GM12878 (cell line): Measurements from ENCODE around the gene KHDRBS2.

ENCODE experiments used
- BHLHE40 ChIP-seq, 2 experiments: fragments of 450-650 bp in 1 of 2; IDR thresholded peaks; 2 replicates each; pipeline ENCODE4 v1.6.1; 2011 to 2017; ENCODE audit warnings: low read depth in 2 of 2, borderline replicate concordance in 1 of 2, improper control_type of control experiment in 1 of 2, low read length in 1 of 2, mild to moderate bottlenecking in 1 of 2
- HDAC2 ChIP-seq: fragments of 200-600 bp; sonication (generic); IDR thresholded peaks from 2 replicates; pipeline ENCODE4 v1.6.1; 2017
- PAX5 ChIP-seq: IDR thresholded peaks from 2 replicates; pipeline ENCODE4 v1.6.1; 2011; ENCODE audit warnings: low read depth, low read length, borderline replicate concordance
- TF ChIP-seq, protein P1 (sequence below): IDR thresholded peaks from 2 replicates; pipeline ENCODE4 v1.6.1; 2011; ENCODE audit warnings: low read depth, mild to moderate bottlenecking, low read length, moderate library complexity, borderline replicate concordance; ENCODE audit errors: extremely low read depth

DNA sequence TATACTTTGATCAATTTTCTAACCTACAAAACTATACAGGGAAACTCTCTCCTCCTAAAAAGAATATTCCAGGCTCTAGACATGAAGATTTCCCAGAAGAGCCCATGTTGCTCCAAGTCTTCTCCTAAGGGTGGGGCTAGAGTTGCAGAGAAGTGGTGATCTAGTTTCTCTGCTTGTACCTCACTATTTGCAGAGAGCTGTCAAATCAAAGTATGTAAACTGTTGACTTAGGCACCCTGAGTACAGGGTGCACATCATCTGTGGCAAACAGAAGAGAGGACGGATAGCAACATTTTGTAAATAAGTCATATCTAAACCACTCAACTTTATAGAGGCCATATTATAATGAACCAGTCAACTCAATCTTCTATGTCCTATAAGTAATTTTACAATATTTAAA lies 250.1 kb downstream of the KHDRBS2 start:
- no peak for TF ChIP-seq PAX5
- TF ChIP-seq, protein P1, sequence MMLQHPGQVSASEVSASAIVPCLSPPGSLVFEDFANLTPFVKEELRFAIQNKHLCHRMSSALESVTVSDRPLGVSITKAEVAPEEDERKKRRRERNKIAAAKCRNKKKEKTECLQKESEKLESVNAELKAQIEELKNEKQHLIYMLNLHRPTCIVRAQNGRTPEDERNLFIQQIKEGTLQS: no peak
- TF ChIP-seq HDAC2: no peak
- TF ChIP-seq BHLHE40 (IDR thresholded peaks at IDR 0.05; ENCODE audit: borderline replicate concordance in 1 of 2, low read depth in 2 of 2, low read length in 1 of 2): no peak
